A204.1 (cell line): ENCODE results near the gene LYPD6.

Experiments
- FAIRE-seq: peaks from 2 replicates; lab custom pipeline; 2012; peaks lifted over from hg19 to GRCh38; lab: Jason Lieb, UNC

LYPD6 gene

GRCh38 chr2:149410701-149411484 lies 80.5 kb downstream of the LYPD6 start:
- no peak for FAIRE-seq

GRCh38 chr2:149413487-149413886 lies 83.1 kb downstream of the LYPD6 start:
- no peak for FAIRE-seq

- FAIRE-seq, result no peak
Measured at GRCh38 chr2:149415086-149415485, 84.7 kb downstream of the LYPD6 start.

GRCh38 chr2:149418065-149418464 lies 87.7 kb downstream of the LYPD6 start:
- FAIRE-seq, result no peak

- FAIRE-seq, result no peak
Measured at GRCh38 chr2:149420053-149420963, 89.9 kb downstream of the LYPD6 start.

GRCh38 chr2:149421791-149422190 lies 91.4 kb downstream of the LYPD6 start:
- FAIRE-seq, result no peak

- no peak for FAIRE-seq
Measured at GRCh38 chr2:149422337-149422990, 92.1 kb downstream of the LYPD6 start.

GRCh38 chr2:149422991-149423338 lies 92.6 kb downstream of the LYPD6 start:
- FAIRE-seq, result no peak

GRCh38 chr2:149423630-149424029 lies 93.2 kb downstream of the LYPD6 start:
- FAIRE-seq, result no peak

- FAIRE-seq, result no peak
Measured at GRCh38 chr2:149427387-149427786, 97.0 kb downstream of the LYPD6 start.

- FAIRE-seq, result no peak
Measured at GRCh38 chr2:149428783-149429182, 98.4 kb downstream of the LYPD6 start.

- no peak for FAIRE-seq
Measured at GRCh38 chr2:149430743-149431736, 100.7 kb downstream of the LYPD6 start.

GRCh38 chr2:149438330-149438960 lies 108.1 kb downstream of the LYPD6 start:
- no peak for FAIRE-seq

GRCh38 chr2:149441255-149441654 lies 110.9 kb downstream of the LYPD6 start:
- no peak for FAIRE-seq

- no peak for FAIRE-seq
Measured at GRCh38 chr2:149442346-149442745, 112.0 kb downstream of the LYPD6 start.

- no peak for FAIRE-seq
Measured at GRCh38 chr2:149443150-149443549, 112.8 kb downstream of the LYPD6 start.

GRCh38 chr2:149446748-149447147 lies 116.4 kb downstream of the LYPD6 start:
- no peak for FAIRE-seq

GRCh38 chr2:149448315-149448714 lies 117.9 kb downstream of the LYPD6 start:
- FAIRE-seq, result no peak

- no peak for FAIRE-seq
Measured at GRCh38 chr2:149449017-149449416, 118.6 kb downstream of the LYPD6 start.

GRCh38 chr2:149451417-149452165 lies 121.2 kb downstream of the LYPD6 start:
- no peak for FAIRE-seq
